Gastrocnemius medialis (tissue), 4 donors: ENCODE results near the gene SEC14L1. TPM values are rescaled to one million over a fixed set of nuclear protein-coding genes. Genes with fewer than 3 reads are reported as not detected.

Source experiments
- ATAC-seq, 2 donors: fragments of 150-250 bp; one replicate each; pipeline ENCODE4 v1.9.1; 2016
- DNase-seq, 2 donors: peaks; one replicate each; pipeline ENCODE4 v3.0.0-alpha.2; 2019
- H3K27ac ChIP-seq, 4 donors: fragments of 200-600 bp; sonication (generic); 1 replicate in 1 of 4; 2 replicates in 3 of 4; pipeline ENCODE4 v1.5.1; 2016 to 2018; ENCODE audit warnings: mild to moderate bottlenecking in 2 of 4, moderate library complexity in 1 of 4
- H3K27me3 ChIP-seq, 3 donors: fragments of 200-600 bp; sonication (generic) in 2 of 3; 1 replicate in 1 of 3; 2 replicates in 2 of 3; pipeline versions ENCODE4 v1.5.1 to v1.6.0; 2016 to 2019; ENCODE audit warnings: mild to moderate bottlenecking in 1 of 3, moderate library complexity in 1 of 3
- H3K36me3 ChIP-seq, 2 donors: fragments of 200-600 bp; sonication (generic) in 1 of 2; one replicate each; pipeline ENCODE4 v1.5.1; 2017 to 2018
- H3K4me1 ChIP-seq, 2 donors: fragments of 200-600 bp; sonication (generic) in 1 of 2; one replicate each; pipeline ENCODE4 v1.5.1; 2016 to 2017; ENCODE audit warnings: mild to moderate bottlenecking in 2 of 2
- H3K4me3 ChIP-seq, 4 donors: fragments of 200-600 bp; sonication (generic) in 3 of 4; 1 replicate in 1 of 4; 2 replicates in 3 of 4; pipeline ENCODE4 v1.5.1; 2016 to 2019; ENCODE audit warnings: mild to moderate bottlenecking in 2 of 4
- H3K9me3 ChIP-seq, 3 donors: fragments of 200-600 bp; sonication (generic) in 2 of 3; 1 replicate in 1 of 3; 2 replicates in 2 of 3; pipeline ENCODE4 v1.5.1; 2016 to 2019
- CTCF ChIP-seq, 5 experiments: fragments of 450-650 bp in 3 of 5; fragments of 200-600 bp in 2 of 5; sonication (generic) in 2 of 5; IDR thresholded peaks in 4 of 5; conservative IDR thresholded peaks in 1 of 5; 1 replicate in 4 of 5; 2 replicates in 1 of 5; pipeline ENCODE4 v1.5.1; 2016 to 2019; ENCODE audit warnings: antibody characterized with exemption in 5 of 5, mild to moderate bottlenecking in 3 of 5, moderate library complexity in 3 of 5
- POLR2A ChIP-seq, 2 donors: fragments of 450-650 bp; IDR thresholded peaks; one replicate each; pipeline ENCODE4 v1.6.1; 2017; ENCODE audit warnings: antibody characterized with exemption in 2 of 2, mild to moderate bottlenecking in 2 of 2, moderate library complexity in 2 of 2
- in situ Hi-C, 4 donors: fragments of 200-750 bp; cut with MboI; loops; one replicate each; pipeline versions ENCODE4 v1.15.0 to v1.8.0; 2017; ENCODE audit warnings: low sequenced_read_pairs in 4 of 4
- intact Hi-C: fragments of 100-400 bp; cut with DNase I; formaldehyde crosslinking; loops from one replicate; pipeline ENCODE4 v1.15.1; 2023; ENCODE audit warnings: low total_unique reads
- total RNA-seq, 4 donors: library from RNA; depleted of rRNA; stranded (reverse); fragments of >200 nt; gene quantifications; one replicate each; pipeline versions ENCODE4 v1.1.0 to v1.2.3, GENCODE V29; 2016

The SEC14L1 gene
- total RNA-seq, 4 donors from 2014 or later, result 55.0 to 94.1 (median 73.7) TPM

GRCh38 chr17:77163511-77164280 lies 22.9 kb downstream of the SEC14L1 start:
- peaks cover 70 to 79% of the 10 kb centered on the region in 2 donors for H3K4me1 ChIP-seq
- H3K4me3 ChIP-seq, result peak overlapping the region; percentile 21 to 37 (median 26)

GRCh38 chr17:77164483-77165091 lies 23.8 kb downstream of the SEC14L1 start:
- DNase-seq (peak in 1 of 2 donors; percentile 45), ATAC-seq (peak; percentile 69 to 82)
- Histone ChIP-seq H3K27me3 (no peaks in the 10 kb centered on the region), H3K27ac (peak overlapping the region; percentile 85 to 96 (median 90)), H3K36me3 (peaks cover 0 to 10% of the 10 kb centered on the region in 2 donors), H3K4me1 (peaks cover 67 to 78% of the 10 kb centered on the region in 2 donors), H3K4me3 (peak overlapping the region in 2 of 4 donors; percentile 21 to 27), H3K9me3 (peaks cover 0 to 7% (median 0%) of the 10 kb centered on the region in 3 donors)
- TF ChIP-seq POLR2A (IDR thresholded peaks at IDR 0.05), result no peak
- TF ChIP-seq CTCF (IDR thresholded peaks at IDR 0.05 in 4 of 5, conservative IDR thresholded peaks at IDR 0.05 in 1 of 5), result no peak
- intact Hi-C loops, result loop anchor here (5.0 kb wide), 1 partner anchor 43 kb away; no protein-coding TSS in a partner anchor
- in situ Hi-C loops, result no loop called here

More at GRCh38 chr17:77163511-77164280, 22.9 kb downstream of the SEC14L1 start:
- Histone ChIP-seq H3K27me3 (no peaks in the 10 kb centered on the region), H3K27ac (peak overlapping the region; percentile 85 to 96 (median 90)), H3K9me3 (peaks cover 0 to 7% (median 0%) of the 10 kb centered on the region in 3 donors), H3K36me3 (peaks cover 0 to 10% of the 10 kb centered on the region in 2 donors)
- intact Hi-C loops, result loop anchor here (5.0 kb wide), 1 partner anchor 44 kb away; no protein-coding TSS in a partner anchor
- ATAC-seq, result peak; percentile 22 to 59
- in situ Hi-C loops, result no loop called here
- no peak for DNase-seq
- TF ChIP-seq POLR2A (IDR thresholded peaks at IDR 0.05), result no peak
- no peak for TF ChIP-seq CTCF (IDR thresholded peaks at IDR 0.05 in 4 of 5, conservative IDR thresholded peaks at IDR 0.05 in 1 of 5)

- no peaks in the 10 kb centered on the region for H3K27me3 ChIP-seq
- no peak for TF ChIP-seq POLR2A (IDR thresholded peaks at IDR 0.05)
- TF ChIP-seq CTCF (IDR thresholded peaks at IDR 0.05 in 4 of 5, conservative IDR thresholded peaks at IDR 0.05 in 1 of 5), result no peak
- no peak overlapping the region for H3K4me3 ChIP-seq
- H3K27ac ChIP-seq, result peak overlapping the region; percentile 85 to 96 (median 90)
- DNase-seq (no peak), ATAC-seq (no peak)
- H3K9me3 ChIP-seq, result peaks cover 0 to 7% (median 0%) of the 10 kb centered on the region in 3 donors
- H3K4me1 ChIP-seq, result peaks cover 57 to 69% of the 10 kb centered on the region in 2 donors
- in situ Hi-C loops, result no loop called here
- peaks cover 0 to 10% of the 10 kb centered on the region in 2 donors for H3K36me3 ChIP-seq
- intact Hi-C loops, result no loop called here
Measured at GRCh38 chr17:77165577-77165976, 24.8 kb downstream of the SEC14L1 start.

- Histone ChIP-seq H3K4me3 (no peak overlapping the region), H3K36me3 (peaks cover 0 to 10% of the 10 kb centered on the region in 2 donors), H3K27me3 (no peaks in the 10 kb centered on the region), H3K4me1 (peaks cover 56 to 62% of the 10 kb centered on the region in 2 donors), H3K27ac (no peak overlapping the region), H3K9me3 (peaks cover 0 to 7% (median 0%) of the 10 kb centered on the region in 3 donors)
- in situ Hi-C loops, result no loop called here
- ATAC-seq, result no peak
- intact Hi-C loops, result no loop called here
- no peak for DNase-seq
- TF ChIP-seq CTCF (IDR thresholded peaks at IDR 0.05 in 4 of 5, conservative IDR thresholded peaks at IDR 0.05 in 1 of 5), result no peak
- TF ChIP-seq POLR2A (IDR thresholded peaks at IDR 0.05), result no peak
Measured at GRCh38 chr17:77167472-77168306, 26.9 kb downstream of the SEC14L1 start.
